Limb (tissue), 2 donors: ENCODE measurements around the gene CNDP1.
"Not testable (repeated sequence)": the region's sequence is repeated elsewhere in the genome, so short reads cannot be mapped to it uniquely, and the experiment has no call there.

ENCODE experiments used
- DNase-seq, 2 donors: peaks; one replicate each; pipeline ENCODE4 v3.0.0-alpha.2; 2016; ENCODE audit errors: extremely low spot score in 2 of 2

CNDP1 gene

GRCh38 chr18:74544898-74545297, 10.6 kb downstream of the CNDP1 start:
- DNase-seq = no peak

GRCh38 chr18:74546007-74546406, 11.7 kb downstream of the CNDP1 start:
- no peak for DNase-seq

GRCh38 chr18:74546751-74547530, 12.6 kb downstream of the CNDP1 start:
- DNase-seq = no peak

GRCh38 chr18:74547860-74548259, 13.6 kb downstream of the CNDP1 start:
- DNase-seq = no peak

GRCh38 chr18:74549591-74550104, 15.3 kb downstream of the CNDP1 start:
- DNase-seq = no peak

- no peak for DNase-seq
Observed at GRCh38 chr18:74550886-74551285, 16.6 kb downstream of the CNDP1 start.

- no peak for DNase-seq
Observed at GRCh38 chr18:74551452-74551851, 17.2 kb downstream of the CNDP1 start.

GRCh38 chr18:74551936-74552555, 17.7 kb downstream of the CNDP1 start:
- peak; percentile 85 to 88 for DNase-seq

GRCh38 chr18:74556126-74556525, 21.8 kb downstream of the CNDP1 start:
- no peak for DNase-seq

GRCh38 chr18:74558096-74558495, 23.8 kb downstream of the CNDP1 start:
- no peak for DNase-seq

- no peak for DNase-seq
Observed at GRCh38 chr18:74562131-74562730, 27.9 kb downstream of the CNDP1 start.

GRCh38 chr18:74562775-74563174, 28.5 kb downstream of the CNDP1 start:
- DNase-seq = no peak

- no peak for DNase-seq
Observed at GRCh38 chr18:74563999-74564398, 29.7 kb downstream of the CNDP1 start.

GRCh38 chr18:74565164-74565563, 30.9 kb downstream of the CNDP1 start:
- DNase-seq = not testable (repeated sequence)

GRCh38 chr18:74565993-74566392, 31.7 kb downstream of the CNDP1 start:
- DNase-seq = not testable (repeated sequence)

GRCh38 chr18:74567822-74568221, 33.5 kb downstream of the CNDP1 start:
- no peak for DNase-seq

- no peak for DNase-seq
Observed at GRCh38 chr18:74569401-74569800, 35.1 kb downstream of the CNDP1 start.

- DNase-seq = no peak
Observed at GRCh38 chr18:74570266-74570665, 36.0 kb downstream of the CNDP1 start.

GRCh38 chr18:74571895-74572680, 37.8 kb downstream of the CNDP1 start:
- no peak for DNase-seq

- DNase-seq = no peak
Observed at GRCh38 chr18:74573053-74573452, 38.8 kb downstream of the CNDP1 start.

- no peak for DNase-seq
Observed at GRCh38 chr18:74574916-74575315, 40.6 kb downstream of the CNDP1 start.

GRCh38 chr18:74577019-74577418, 42.7 kb downstream of the CNDP1 start:
- no peak for DNase-seq
